ENCODE results near the gene RBM33.

Gene RBM33

GRCh38 chr7:155694851-155695250, 50.4 kb downstream of the RBM33 start:
- no peak for DNase-seq

- DNase-seq, result no peak
Measured at GRCh38 chr7:155696747-155697146, 52.3 kb downstream of the RBM33 start.

GRCh38 chr7:155698633-155699032, 54.2 kb downstream of the RBM33 start:
- no peak for DNase-seq

- no peak for DNase-seq
Measured at GRCh38 chr7:155699180-155699579, 54.7 kb downstream of the RBM33 start.

GRCh38 chr7:155700847-155701246, 56.4 kb downstream of the RBM33 start:
- DNase-seq, result no peak

- no peak for DNase-seq
Measured at GRCh38 chr7:155701972-155702544, 57.6 kb downstream of the RBM33 start.

GRCh38 chr7:155702616-155703015, 58.2 kb downstream of the RBM33 start:
- no peak for DNase-seq

GRCh38 chr7:155705623-155706360, 61.3 kb downstream of the RBM33 start:
- DNase-seq, result no peak

- DNase-seq, result no peak
Measured at GRCh38 chr7:155706376-155706775, 61.9 kb downstream of the RBM33 start.

- no peak for DNase-seq
Measured at GRCh38 chr7:155709453-155709852, 65.0 kb downstream of the RBM33 start.

- DNase-seq, result no peak
Measured at GRCh38 chr7:155710031-155710430, 65.6 kb downstream of the RBM33 start.

GRCh38 chr7:155710530-155710929, 66.1 kb downstream of the RBM33 start:
- no peak for DNase-seq

GRCh38 chr7:155711081-155711480, 66.6 kb downstream of the RBM33 start:
- no peak for DNase-seq

- DNase-seq, result no peak
Measured at GRCh38 chr7:155713384-155713783, 68.9 kb downstream of the RBM33 start.

GRCh38 chr7:155714702-155715101, 70.2 kb downstream of the RBM33 start:
- DNase-seq, result no peak

- no peak for DNase-seq
Measured at GRCh38 chr7:155715111-155715805, 70.8 kb downstream of the RBM33 start.

GRCh38 chr7:155717010-155717744, 72.7 kb downstream of the RBM33 start:
- DNase-seq, result no peak

- DNase-seq, result no peak
Measured at GRCh38 chr7:155721056-155721455, 76.6 kb downstream of the RBM33 start.

- DNase-seq, result no peak
Measured at GRCh38 chr7:155722118-155722517, 77.7 kb downstream of the RBM33 start.

- no peak for DNase-seq
Measured at GRCh38 chr7:155722936-155723335, 78.5 kb downstream of the RBM33 start.

- no peak for DNase-seq
Measured at GRCh38 chr7:155724327-155725005, 80.0 kb downstream of the RBM33 start.

GRCh38 chr7:155725006-155725355, 80.5 kb downstream of the RBM33 start:
- no peak for DNase-seq

GRCh38 chr7:155727616-155728015, 83.2 kb downstream of the RBM33 start:
- DNase-seq, result no peak

Data from activated CD4-positive, CD25-positive, alpha-beta regulatory T cell treated with anti-CD3 and anti-CD28 coated beads, Interleukin-2, amount 50 U/mL, for 72 hours (primary cell).